GM23248 (cell line): Measurements from ENCODE around the gene HECTD2.

Experiments
- EZH2 ChIP-seq: fragments of 200-600 bp; sonication (generic); IDR thresholded peaks from 2 replicates; pipeline ENCODE4 v1.6.1; 2018; ENCODE audit warnings: antibody characterized with exemption, mild to moderate bottlenecking; ENCODE audit not compliant: insufficient read depth, poor library complexity, severe bottlenecking
- EZH2phosphoT487 ChIP-seq: fragments of 200-600 bp; sonication (generic); IDR thresholded peaks from 2 replicates; pipeline ENCODE4 v1.6.1; 2018; ENCODE audit warnings: antibody characterized with exemption, moderate library complexity, mild to moderate bottlenecking, low read depth; ENCODE audit not compliant: insufficient read depth

GRCh38 chr10:91471602-91472001 lies 61.5 kb downstream of the HECTD2 start:
- no peak for TF ChIP-seq EZH2
- no peak for TF ChIP-seq EZH2phosphoT487
